Kidney epithelial cell (primary cell): Measurements from ENCODE around the gene EPC2. TPM values are rescaled to one million over a fixed set of nuclear protein-coding genes. Genes with fewer than 3 reads are reported as not detected.

Source experiments
- DNase-seq: peaks from one replicate; pipeline ENCODE4 v3.0.0-alpha.2; 2010; ENCODE audit warnings: low read depth
- H3K27me3 ChIP-seq: 2 replicates; pipeline ENCODE4 v1.6.0; 2011; ENCODE audit warnings: low read length; ENCODE audit not compliant: control insufficient read depth, insufficient read depth
- H3K36me3 ChIP-seq: 2 replicates; pipeline ENCODE4 v1.5.1; 2011; ENCODE audit warnings: low read length; ENCODE audit not compliant: control insufficient read depth, insufficient read depth
- H3K4me3 ChIP-seq: 2 replicates; pipeline ENCODE4 v1.5.1; 2011; ENCODE audit warnings: low read depth, mild to moderate bottlenecking, control low read depth, low read length
- total RNA-seq: library from RNA; depleted of rRNA; stranded (reverse); fragments of >200 nt; gene quantifications from 2 replicates; pipeline ENCODE4 v1.2.3, GENCODE V29; 2015
- TF ChIP-seq, protein P1 (sequence below): IDR thresholded peaks from 2 replicates; pipeline ENCODE4 v1.5.1; 2011; ENCODE audit warnings: mild to moderate bottlenecking, moderate library complexity, low read length, control low read depth, inconsistent platforms; ENCODE audit not compliant: insufficient read depth, poor library complexity, severe bottlenecking

Gene EPC2
- total RNA-seq, 1 donor from 2014 or later, result 20.1 TPM

DNA sequence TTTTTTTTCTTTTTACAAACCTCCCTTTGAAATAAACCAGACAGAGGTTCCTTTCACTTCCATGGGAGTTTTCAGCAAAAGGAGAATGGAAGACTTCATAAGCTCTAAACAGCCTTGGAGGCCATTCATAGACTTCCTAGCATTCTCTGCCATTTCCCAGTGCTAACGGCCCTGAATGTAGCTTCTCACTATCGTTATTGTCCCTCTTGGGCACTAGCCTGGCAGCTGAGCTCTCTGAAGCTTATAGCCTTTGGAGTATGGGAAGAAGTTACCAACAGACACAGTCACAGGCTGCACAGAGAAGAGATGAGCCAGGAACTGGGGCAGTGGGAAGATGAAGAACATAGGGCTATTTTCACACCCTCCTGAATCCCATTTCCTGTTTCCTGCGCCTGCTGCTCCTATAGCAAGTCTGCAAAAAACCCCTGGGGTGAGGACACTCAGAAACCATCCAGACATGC, 29.1 kb upstream of the EPC2 start:
- Histone ChIP-seq H3K27me3 (no peaks in the 10 kb centered on the region), H3K4me3 (no peak overlapping the region), H3K36me3 (no peaks in the 10 kb centered on the region)
- TF ChIP-seq, protein P1, sequence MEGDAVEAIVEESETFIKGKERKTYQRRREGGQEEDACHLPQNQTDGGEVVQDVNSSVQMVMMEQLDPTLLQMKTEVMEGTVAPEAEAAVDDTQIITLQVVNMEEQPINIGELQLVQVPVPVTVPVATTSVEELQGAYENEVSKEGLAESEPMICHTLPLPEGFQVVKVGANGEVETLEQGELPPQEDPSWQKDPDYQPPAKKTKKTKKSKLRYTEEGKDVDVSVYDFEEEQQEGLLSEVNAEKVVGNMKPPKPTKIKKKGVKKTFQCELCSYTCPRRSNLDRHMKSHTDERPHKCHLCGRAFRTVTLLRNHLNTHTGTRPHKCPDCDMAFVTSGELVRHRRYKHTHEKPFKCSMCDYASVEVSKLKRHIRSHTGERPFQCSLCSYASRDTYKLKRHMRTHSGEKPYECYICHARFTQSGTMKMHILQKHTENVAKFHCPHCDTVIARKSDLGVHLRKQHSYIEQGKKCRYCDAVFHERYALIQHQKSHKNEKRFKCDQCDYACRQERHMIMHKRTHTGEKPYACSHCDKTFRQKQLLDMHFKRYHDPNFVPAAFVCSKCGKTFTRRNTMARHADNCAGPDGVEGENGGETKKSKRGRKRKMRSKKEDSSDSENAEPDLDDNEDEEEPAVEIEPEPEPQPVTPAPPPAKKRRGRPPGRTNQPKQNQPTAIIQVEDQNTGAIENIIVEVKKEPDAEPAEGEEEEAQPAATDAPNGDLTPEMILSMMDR, result no peak
- DNase-seq, result no peak

DNA sequence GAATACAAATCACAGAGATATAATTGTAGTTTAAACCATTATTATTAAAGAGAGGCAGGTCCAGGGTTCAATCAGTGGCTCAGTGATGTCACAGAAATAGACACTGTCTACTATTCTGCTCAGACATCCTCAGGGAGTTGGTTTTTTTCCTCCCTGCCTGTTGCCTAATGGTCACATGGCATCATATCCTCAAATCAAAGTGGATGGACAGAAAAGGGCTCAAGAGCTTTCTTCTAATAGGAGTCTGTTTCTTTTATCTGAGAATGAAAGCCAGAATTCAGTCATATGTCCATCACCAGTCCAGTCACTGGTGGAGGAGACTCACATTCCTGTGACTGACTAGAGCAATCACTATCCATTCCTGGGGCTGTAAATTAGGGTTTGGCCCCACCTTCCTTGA, 27.9 kb upstream of the EPC2 start:
- TF ChIP-seq, protein P1, result no peak
- H3K4me3 ChIP-seq, result no peak overlapping the region
- no peak for DNase-seq
- H3K27me3 ChIP-seq, result no peaks in the 10 kb centered on the region
- H3K36me3 ChIP-seq, result no peaks in the 10 kb centered on the region

DNA sequence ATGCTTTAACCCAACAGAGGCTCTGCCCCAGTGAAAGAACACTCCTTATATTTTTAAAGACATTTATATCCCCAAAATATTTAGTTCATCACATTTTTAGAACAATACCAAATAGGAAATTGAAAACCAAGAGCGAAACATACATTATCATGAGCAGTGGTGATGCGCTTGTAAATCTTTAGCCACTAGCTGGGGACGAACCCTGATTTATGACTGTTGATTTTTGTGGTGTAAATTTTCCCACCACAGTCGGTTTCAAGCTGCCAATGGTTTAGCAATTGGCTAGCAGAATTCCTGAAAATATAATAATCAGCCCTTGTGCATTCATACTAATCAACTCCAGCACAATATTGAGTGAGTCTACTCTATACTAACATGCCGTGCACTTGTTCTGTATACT, 27.3 kb upstream of the EPC2 start:
- TF ChIP-seq, protein P1, result no peak
- no peak for DNase-seq
- Histone ChIP-seq H3K27me3 (no peaks in the 10 kb centered on the region), H3K36me3 (no peaks in the 10 kb centered on the region), H3K4me3 (no peak overlapping the region)

DNA sequence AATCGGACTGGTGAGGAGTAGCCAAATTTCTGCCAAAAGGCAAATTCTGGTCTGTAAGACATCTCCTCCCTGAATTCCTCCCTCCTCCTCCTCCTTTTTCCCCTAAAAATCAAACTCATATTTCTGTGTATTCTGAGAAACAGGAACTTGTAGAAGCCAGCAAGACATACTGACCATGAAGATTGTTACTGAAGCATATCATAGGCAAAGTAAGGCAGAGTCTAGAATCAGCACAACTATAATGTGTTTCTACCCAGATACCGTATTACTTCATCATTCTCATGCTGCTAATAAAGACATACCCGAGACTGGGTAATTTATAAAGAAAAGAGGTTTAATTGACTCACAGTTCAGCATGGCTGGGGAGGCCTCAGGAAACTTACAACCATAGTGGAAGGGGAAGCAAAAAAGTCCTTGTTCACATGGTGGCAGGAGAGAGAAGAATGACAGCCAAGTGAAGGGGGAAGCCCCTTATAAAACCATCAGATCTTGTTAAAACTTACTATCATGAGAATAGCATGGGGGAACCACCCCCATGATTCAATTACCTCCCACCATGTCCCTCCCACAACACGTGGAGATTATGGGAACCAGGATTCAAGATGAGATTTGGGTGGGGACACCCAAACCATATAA, 24.9 kb upstream of the EPC2 start:
- Histone ChIP-seq H3K4me3 (no peak overlapping the region), H3K36me3 (no peaks in the 10 kb centered on the region), H3K27me3 (no peaks in the 10 kb centered on the region)
- TF ChIP-seq, protein P1, result no peak
- no peak for DNase-seq

DNA sequence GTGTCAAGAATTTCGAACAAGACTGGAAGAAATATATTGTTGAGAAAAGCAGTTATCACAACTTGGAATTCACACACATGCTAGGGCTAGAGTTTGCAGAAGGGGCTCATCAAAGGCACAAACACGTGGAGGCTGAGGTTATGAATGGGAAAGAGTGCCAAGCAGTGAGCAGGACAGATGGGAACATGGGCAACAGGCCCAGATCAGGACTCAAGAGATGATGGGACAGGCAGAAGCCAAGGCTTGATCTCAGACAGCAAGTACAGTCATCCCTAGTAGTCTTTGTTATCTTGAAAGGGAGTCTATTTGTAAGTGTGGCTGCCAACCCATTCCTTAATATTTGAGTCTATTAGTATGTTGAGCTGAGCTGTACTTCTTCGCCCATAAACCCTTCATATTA, 22.2 kb upstream of the EPC2 start:
- DNase-seq, result no peak
- Histone ChIP-seq H3K27me3 (no peaks in the 10 kb centered on the region), H3K36me3 (no peaks in the 10 kb centered on the region), H3K4me3 (no peak overlapping the region)
- TF ChIP-seq, protein P1, result no peak

DNA sequence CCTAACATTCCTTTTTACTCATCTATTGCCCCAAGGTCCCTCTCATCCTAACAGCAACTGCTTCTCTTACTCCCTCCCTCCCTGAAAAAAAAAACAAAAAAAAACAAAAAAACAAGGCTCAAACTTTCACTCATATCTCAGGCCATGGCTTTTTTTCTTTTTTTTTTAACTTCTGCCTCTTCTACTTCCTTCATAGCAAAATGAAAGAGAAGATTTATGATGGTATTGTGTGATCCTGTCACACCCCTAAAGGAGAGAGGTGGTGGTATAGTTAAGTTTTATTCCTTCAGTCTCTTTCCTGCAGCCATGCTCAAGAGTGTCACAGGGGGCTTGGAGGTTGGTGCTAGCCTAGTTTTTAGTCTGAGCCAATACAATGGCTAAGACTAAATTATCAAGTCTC, 21.5 kb upstream of the EPC2 start:
- no peak overlapping the region for H3K4me3 ChIP-seq
- TF ChIP-seq, protein P1, result no peak

More for the DNA sequence above, 21.5 kb upstream of the EPC2 start:
- Histone ChIP-seq H3K36me3 (no peaks in the 10 kb centered on the region), H3K27me3 (no peaks in the 10 kb centered on the region)
- no peak for DNase-seq
